Gastrocnemius medialis (tissue), 4 donors: ENCODE measurements around the gene AMN.

Experiments
- CTCF ChIP-seq, 5 experiments: fragments of 450-650 bp in 3 of 5; fragments of 200-600 bp in 2 of 5; sonication (generic) in 2 of 5; IDR thresholded peaks in 4 of 5; conservative IDR thresholded peaks in 1 of 5; 1 replicate in 4 of 5; 2 replicates in 1 of 5; pipeline ENCODE4 v1.5.1; 2016 to 2019; ENCODE audit warnings: antibody characterized with exemption in 5 of 5, mild to moderate bottlenecking in 3 of 5, moderate library complexity in 3 of 5
- POLR2A ChIP-seq, 2 donors: fragments of 450-650 bp; IDR thresholded peaks; one replicate each; pipeline ENCODE4 v1.6.1; 2017; ENCODE audit warnings: antibody characterized with exemption in 2 of 2, mild to moderate bottlenecking in 2 of 2, moderate library complexity in 2 of 2

GRCh38 chr14:102932484-102933248 is 10.2 kb downstream of the AMN start:
- TF ChIP-seq CTCF (IDR thresholded peaks at IDR 0.05 in 4 of 5, conservative IDR thresholded peaks at IDR 0.05 in 1 of 5) (no peak), POLR2A (IDR thresholded peaks at IDR 0.05) (no peak)
